Measurements from ENCODE around the gene ASPN. TPM values are rescaled to one million over a fixed set of nuclear protein-coding genes. Genes with fewer than 3 reads are reported as not detected.

Gene ASPN
- total and polyA plus RNA-seq, 10 of the 15 experiments (the other 5 are each of a cell fraction or from before 2014, with no cell fraction given): 0.03 to 0.47 (median 0.42) TPM; not detected in 7

DNA sequence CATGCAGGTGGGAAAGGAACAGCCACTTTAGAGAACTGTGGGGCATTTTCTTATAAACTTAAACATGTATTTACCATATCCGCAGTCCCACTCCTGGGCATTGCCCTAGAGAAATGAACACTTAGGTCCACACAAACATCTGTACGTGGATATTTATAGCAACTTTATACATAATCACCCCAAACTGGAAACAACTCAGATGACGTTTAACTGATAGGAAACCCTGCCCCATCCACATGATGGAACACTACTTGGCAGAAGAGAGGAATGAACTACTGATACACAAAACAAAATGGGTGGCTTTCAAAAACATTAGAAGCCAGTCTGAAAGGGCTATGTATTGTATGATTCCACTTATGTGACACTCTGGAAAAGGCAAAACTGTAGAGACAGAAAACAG is 31.0 kb upstream of the ASPN start:
- Histone ChIP-seq H3K4me2 (ENCODE audit: control insufficient read depth, insufficient read depth) (no peak overlapping the region), H2AFZ (ENCODE audit: control insufficient read depth, low read depth, low read length) (no peak overlapping the region), H3K4me3 (no peak overlapping the region), H3K36me3 (ENCODE audit: control insufficient read depth in 2 of 2, insufficient read depth in 2 of 2, low read length in 1 of 2) (no peaks in the 10 kb centered on the region), H3K9me3 (replicated peaks; ENCODE audit: control insufficient read depth, insufficient read depth, low read length) (no peaks in the 10 kb centered on the region), H4K20me1 (ENCODE audit: control insufficient read depth, insufficient read depth) (no peaks in the 10 kb centered on the region), H3K27me3 (replicated peaks in 1 of 2; ENCODE audit: control insufficient read depth in 2 of 2, insufficient read depth in 2 of 2, low read length in 1 of 2) (no peaks in the 10 kb centered on the region), H3K79me2 (ENCODE audit: control insufficient read depth, insufficient read depth, low read length) (no peaks in the 10 kb centered on the region), H3K27ac (ENCODE audit: control insufficient read depth, insufficient read depth) (no peak overlapping the region), H3K4me1 (ENCODE audit: control insufficient read depth, insufficient read depth, low read length) (peaks cover 3% of the 10 kb centered on the region; the same call in 1 of the 2 replicates), H3K9ac (ENCODE audit: control insufficient read depth, insufficient read depth, low read length) (no peak overlapping the region)
- SMC1A ChIA-PET (ENCODE audit: uncharacterized antibody, unreplicated experiment): no interaction called here
- ATAC-seq (no peak), DNase-seq (ENCODE audit: low read depth, low spot score) (no peak), FAIRE-seq (no peak)
- POLR2A ChIA-PET: no interaction called here
- no peak for TF ChIP-seq NR2F1 (conservative IDR thresholded peaks at IDR 0.05)
- TF ChIP-seq SP1 (IDR thresholded peaks at IDR 0.05; ENCODE audit: low read depth, low read length): no peak
- no peak for TF ChIP-seq RELA (IDR thresholded peaks at IDR 0.05; ENCODE audit: borderline replicate concordance, partially characterized antibody)
- no peak for TF ChIP-seq SMAD1 (IDR thresholded peaks at IDR 0.05; ENCODE audit: low read depth, partially characterized antibody)
- no peak for TF ChIP-seq ESRRA (IDR thresholded peaks at IDR 0.05; ENCODE audit: low read length)
- TF ChIP-seq ZZZ3 (IDR thresholded peaks at IDR 0.05; ENCODE audit: control insufficient read depth, insufficient read length, low read depth): no peak
- TF ChIP-seq, protein P1, sequence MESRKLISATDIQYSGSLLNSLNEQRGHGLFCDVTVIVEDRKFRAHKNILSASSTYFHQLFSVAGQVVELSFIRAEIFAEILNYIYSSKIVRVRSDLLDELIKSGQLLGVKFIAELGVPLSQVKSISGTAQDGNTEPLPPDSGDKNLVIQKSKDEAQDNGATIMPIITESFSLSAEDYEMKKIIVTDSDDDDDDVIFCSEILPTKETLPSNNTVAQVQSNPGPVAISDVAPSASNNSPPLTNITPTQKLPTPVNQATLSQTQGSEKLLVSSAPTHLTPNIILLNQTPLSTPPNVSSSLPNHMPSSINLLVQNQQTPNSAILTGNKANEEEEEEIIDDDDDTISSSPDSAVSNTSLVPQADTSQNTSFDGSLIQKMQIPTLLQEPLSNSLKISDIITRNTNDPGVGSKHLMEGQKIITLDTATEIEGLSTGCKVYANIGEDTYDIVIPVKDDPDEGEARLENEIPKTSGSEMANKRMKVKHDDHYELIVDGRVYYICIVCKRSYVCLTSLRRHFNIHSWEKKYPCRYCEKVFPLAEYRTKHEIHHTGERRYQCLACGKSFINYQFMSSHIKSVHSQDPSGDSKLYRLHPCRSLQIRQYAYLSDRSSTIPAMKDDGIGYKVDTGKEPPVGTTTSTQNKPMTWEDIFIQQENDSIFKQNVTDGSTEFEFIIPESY (IDR thresholded peaks at IDR 0.05): no peak
- TF ChIP-seq, protein P2, sequence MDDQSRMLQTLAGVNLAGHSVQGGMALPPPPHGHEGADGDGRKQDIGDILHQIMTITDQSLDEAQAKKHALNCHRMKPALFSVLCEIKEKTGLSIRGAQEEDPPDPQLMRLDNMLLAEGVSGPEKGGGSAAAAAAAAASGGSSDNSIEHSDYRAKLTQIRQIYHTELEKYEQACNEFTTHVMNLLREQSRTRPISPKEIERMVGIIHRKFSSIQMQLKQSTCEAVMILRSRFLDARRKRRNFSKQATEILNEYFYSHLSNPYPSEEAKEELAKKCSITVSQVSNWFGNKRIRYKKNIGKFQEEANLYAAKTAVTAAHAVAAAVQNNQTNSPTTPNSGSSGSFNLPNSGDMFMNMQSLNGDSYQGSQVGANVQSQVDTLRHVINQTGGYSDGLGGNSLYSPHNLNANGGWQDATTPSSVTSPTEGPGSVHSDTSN (IDR thresholded peaks at IDR 0.05; ENCODE audit: insufficient replicate concordance, low read depth, low read length): no peak
- TF ChIP-seq JUNB (IDR thresholded peaks at IDR 0.05): no peak
- TF ChIP-seq, protein P3, sequence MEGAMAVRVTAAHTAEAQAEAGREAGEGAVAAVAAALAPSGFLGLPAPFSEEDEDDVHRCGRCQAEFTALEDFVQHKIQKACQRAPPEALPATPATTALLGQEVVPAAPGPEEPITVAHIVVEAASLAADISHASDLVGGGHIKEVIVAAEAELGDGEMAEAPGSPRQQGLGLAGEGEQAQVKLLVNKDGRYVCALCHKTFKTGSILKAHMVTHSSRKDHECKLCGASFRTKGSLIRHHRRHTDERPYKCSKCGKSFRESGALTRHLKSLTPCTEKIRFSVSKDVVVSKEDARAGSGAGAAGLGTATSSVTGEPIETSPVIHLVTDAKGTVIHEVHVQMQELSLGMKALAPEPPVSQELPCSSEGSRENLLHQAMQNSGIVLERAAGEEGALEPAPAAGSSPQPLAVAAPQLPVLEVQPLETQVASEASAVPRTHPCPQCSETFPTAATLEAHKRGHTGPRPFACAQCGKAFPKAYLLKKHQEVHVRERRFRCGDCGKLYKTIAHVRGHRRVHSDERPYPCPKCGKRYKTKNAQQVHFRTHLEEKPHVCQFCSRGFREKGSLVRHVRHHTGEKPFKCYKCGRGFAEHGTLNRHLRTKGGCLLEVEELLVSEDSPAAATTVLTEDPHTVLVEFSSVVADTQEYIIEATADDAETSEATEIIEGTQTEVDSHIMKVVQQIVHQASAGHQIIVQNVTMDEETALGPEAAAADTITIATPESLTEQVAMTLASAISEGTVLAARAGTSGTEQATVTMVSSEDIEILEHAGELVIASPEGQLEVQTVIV (IDR thresholded peaks at IDR 0.05; ENCODE audit: borderline replicate concordance, partially characterized antibody): no peak
- no peak for TF ChIP-seq ZNF622 (IDR thresholded peaks at IDR 0.05)
- no peak for TF ChIP-seq SUPT20H (IDR thresholded peaks at IDR 0.05; ENCODE audit: borderline replicate concordance, control insufficient read depth, low read depth, low read length)
- TF ChIP-seq BHLHE40 (IDR thresholded peaks at IDR 0.05; ENCODE audit: borderline replicate concordance in 1 of 2, low read depth in 2 of 2, low read length in 1 of 2): no peak
- TF ChIP-seq NR2C1 (IDR thresholded peaks at IDR 0.05): no peak
- in situ Hi-C loops (cut with MboI) (no loop called here), intact Hi-C loops (cut with micrococcal nuclease; ENCODE audit: unreplicated experiment) (no loop called here)
- RAD21 ChIA-PET (ENCODE audit: unreplicated experiment): no interaction called here
- no TSS peak for BruUV-seq (replicated peaks)
- WGBS (ENCODE audit: insufficient coverage, insufficient replicate concordance, low lambda C conversion rate, missing lambda C conversion rate): 84% methylated on average over 3 of the region's 3 CpGs
- CTCF ChIA-PET: interaction anchor here (0.8 to 0.9 kb wide), 2 partner anchors 122 to 190 kb away, joined by 3 to 4 read pairs; no protein-coding TSS in a partner anchor

All from GM12878 (cell line).